Caco-2 (cell line): ENCODE measurements around the gene POLRMT. TPM values are rescaled to one million over a fixed set of nuclear protein-coding genes. Genes with fewer than 3 reads are reported as not detected.

Experiments used
- BruUV-seq: library from RNA; stranded (reverse); fragments of 400-500 nt; replicated peaks from 2 replicates; lab custom pipeline; 2021; lab: Mats Ljungman, UMichigan
- CTCF ChIA-PET: fragments of 300-600 bp; sonication (Branson Sonifier 250); formaldehyde crosslinking; loops from one replicate; lab custom pipeline; 2022; ENCODE audit warnings: antibody characterized with exemption; lab: Charles Lee
- POLR2A ChIA-PET: fragments of 300-600 bp; sonication (Branson Sonifier 250); formaldehyde crosslinking; loops from one replicate; lab custom pipeline; 2022; ENCODE audit warnings: antibody characterized with exemption; lab: Charles Lee
- DNase-seq, 2 experiments: peaks; one replicate each; pipeline versions ENCODE4 v3.0.0 to v3.0.0-alpha.2; 2020 to 2022
- H3K27me3 ChIP-seq: replicated peaks from 2 replicates; pipeline ENCODE4 v1.6.0; 2011; ENCODE audit warnings: low read length; ENCODE audit not compliant: control insufficient read depth, insufficient read depth
- H3K36me3 ChIP-seq: 2 replicates; pipeline ENCODE4 v1.5.1; 2011; ENCODE audit warnings: low read length; ENCODE audit not compliant: control insufficient read depth, insufficient read depth
- H3K4me1 ChIP-seq: fragments of 250-450 bp; sonication (Bioruptor Pico); 2 replicates; pipeline ENCODE4 v1.5.1; 2020; ENCODE audit warnings: mild to moderate bottlenecking
- H3K4me3 ChIP-seq: 2 replicates; pipeline ENCODE4 v1.5.1; 2011; ENCODE audit warnings: low read depth, mild to moderate bottlenecking, control low read depth, low read length
- H3K9me3 ChIP-seq: fragments of 250-450 bp; sonication (Bioruptor Pico); 2 replicates; pipeline ENCODE4 v1.5.1; 2020; ENCODE audit warnings: mild to moderate bottlenecking, moderate library complexity
- H3K27ac Mint-ChIP-seq: one replicate; pipeline ENCODE4 v1.8.0; 2022; ENCODE audit warnings: mixed read lengths; ENCODE audit not compliant: unreplicated experiment
- H3K27me3 Mint-ChIP-seq: one replicate; pipeline ENCODE4 v1.8.0; 2022; ENCODE audit warnings: mixed read lengths; ENCODE audit not compliant: insufficient read depth, unreplicated experiment
- H3K36me3 Mint-ChIP-seq: one replicate; pipeline ENCODE4 v1.8.0; 2022; ENCODE audit warnings: mild to moderate bottlenecking, mixed read lengths; ENCODE audit not compliant: insufficient read depth, unreplicated experiment
- H3K4me1 Mint-ChIP-seq: one replicate; pipeline ENCODE4 v1.8.0; 2022; ENCODE audit warnings: low read depth, mixed read lengths; ENCODE audit not compliant: unreplicated experiment
- H3K4me3 Mint-ChIP-seq: one replicate; pipeline ENCODE4 v1.8.0; 2022; ENCODE audit warnings: mild to moderate bottlenecking, moderate library complexity, mixed read lengths; ENCODE audit not compliant: unreplicated experiment
- H3K9me3 Mint-ChIP-seq: one replicate; pipeline ENCODE4 v1.8.0; 2022; ENCODE audit warnings: mixed read lengths; ENCODE audit not compliant: unreplicated experiment
- CTCF ChIP-seq, 2 experiments: fragments of 200-600 bp in 1 of 2; IDR thresholded peaks; 1 replicate in 1 of 2; 2 replicates in 1 of 2; pipeline versions ENCODE4 v1.5.1 to v1.8.0; 2011 to 2022; ENCODE audit warnings: antibody characterized with exemption in 1 of 2, control low read depth in 1 of 2, inconsistent platforms in 1 of 2, low read depth in 1 of 2, low read length in 1 of 2, mild to moderate bottlenecking in 1 of 2, moderate library complexity in 1 of 2; ENCODE audit not compliant: insufficient read depth in 1 of 2, severe bottlenecking in 1 of 2, unreplicated experiment in 1 of 2
- intact Hi-C: fragments of 100-400 bp; cut with micrococcal nuclease; formaldehyde crosslinking; loops from one replicate; pipeline ENCODE4 v1.10.0; 2022; ENCODE audit not compliant: unreplicated experiment
- total RNA-seq: library from RNA; stranded (reverse); gene quantifications from 2 replicates; pipeline ENCODE4 v1.2.3, GENCODE V29; 2022

POLRMT gene
- total RNA-seq, 1 experiment from 2014 or later = 95.8 TPM

- H3K4me3 ChIP-seq = no peak overlapping the region
- Mint-ChIP-seq H3K4me3 (no peak overlapping the region), H3K27ac (no peak overlapping the region), H3K27me3 (no peaks in the 10 kb centered on the region), H3K9me3 (no peaks in the 10 kb centered on the region), H3K4me1 (no peaks in the 10 kb centered on the region), H3K36me3 (peaks cover 64% of the 10 kb centered on the region)
- CTCF ChIA-PET = no interaction called here
- no peaks in the 10 kb centered on the region for H3K9me3 ChIP-seq
- no peak for DNase-seq
- H3K27me3 ChIP-seq = no peaks in the 10 kb centered on the region
- peaks cover 4% of the 10 kb centered on the region for H3K36me3 ChIP-seq
- intact Hi-C loops = no loop called here
- peaks cover 14% of the 10 kb centered on the region for H3K4me1 ChIP-seq
- no TSS peak for BruUV-seq
- TF ChIP-seq CTCF (IDR thresholded peaks at IDR 0.05; ENCODE audit: insufficient read depth in 1 of 2, low read depth in 1 of 2, low read length in 1 of 2, severe bottlenecking in 1 of 2, unreplicated experiment in 1 of 2) = no peak
- POLR2A ChIA-PET = no interaction called here
Observed at GRCh38 chr19:658059-658839, 24.9 kb upstream of the POLRMT start.

- H3K4me3 Mint-ChIP-seq = no peak overlapping the region
Observed at GRCh38 chr19:657611-658010, 24.3 kb upstream of the POLRMT start.

More at GRCh38 chr19:657611-658010, 24.3 kb upstream of the POLRMT start:
- H3K36me3 Mint-ChIP-seq = peaks cover 69% of the 10 kb centered on the region
- Histone ChIP-seq H3K27me3 (no peaks in the 10 kb centered on the region), H3K4me1 (peaks cover 14% of the 10 kb centered on the region), H3K9me3 (no peaks in the 10 kb centered on the region), H3K4me3 (no peak overlapping the region), H3K36me3 (peaks cover 4% of the 10 kb centered on the region)
- TF ChIP-seq CTCF (IDR thresholded peaks at IDR 0.05; ENCODE audit: insufficient read depth in 1 of 2, low read depth in 1 of 2, low read length in 1 of 2, severe bottlenecking in 1 of 2, unreplicated experiment in 1 of 2) = no peak
- intact Hi-C loops = no loop called here
- no peaks in the 10 kb centered on the region for H3K9me3 Mint-ChIP-seq
- ChIA-PET CTCF (no interaction called here), POLR2A (no interaction called here)
- no peak overlapping the region for H3K27ac Mint-ChIP-seq
- no peak for DNase-seq
- H3K4me1 Mint-ChIP-seq = no peaks in the 10 kb centered on the region
- BruUV-seq = no TSS peak
- no peaks in the 10 kb centered on the region for H3K27me3 Mint-ChIP-seq
